Measurements from ENCODE around the gene GADD45B.
"Not testable (repeated sequence)": the region's sequence is repeated elsewhere in the genome, so short reads cannot be mapped to it uniquely, and the experiment has no call there.

GADD45B gene

GRCh38 chr19:2507109-2507508 lies 31.2 kb downstream of the GADD45B start:
- no peaks in the 10 kb centered on the region for H3K9me3 ChIP-seq (ENCODE audit: low read depth, low read length)
- no peak for DNase-seq (ENCODE audit: low read depth, low spot score)
- H3K27ac ChIP-seq = no peak overlapping the region
- peak; percentile 58 for TF ChIP-seq FOXP2 (optimal IDR thresholded peaks at IDR 0.05; ENCODE audit: control extremely low read depth, extremely low read length, insufficient read depth)
- TF ChIP-seq EZH2 (IDR thresholded peaks at IDR 0.05) = no peak
- H3K4me3 ChIP-seq = no peak overlapping the region
- no peaks in the 10 kb centered on the region for H3K36me3 ChIP-seq (ENCODE audit: insufficient read depth, low read length)
- no peak overlapping the region for H3K9ac ChIP-seq (ENCODE audit: insufficient read length)

GRCh38 chr19:2509096-2509495 lies 33.2 kb downstream of the GADD45B start:
- no peaks in the 10 kb centered on the region for H3K9me3 ChIP-seq (ENCODE audit: low read depth, low read length)
- no peak for DNase-seq (ENCODE audit: low read depth, low spot score)

GRCh38 chr19:2511570-2511969 lies 35.6 kb downstream of the GADD45B start:
- DNase-seq (ENCODE audit: low read depth, low spot score) = no peak
- no peak overlapping the region for H3K4me3 ChIP-seq
- no peak overlapping the region for H3K27ac ChIP-seq
- no peak for TF ChIP-seq POLR2AphosphoS5 (IDR thresholded peaks at IDR 0.05; ENCODE audit: borderline replicate concordance, low read depth, low read length)
- TF ChIP-seq FOXP2 (optimal IDR thresholded peaks at IDR 0.05; ENCODE audit: control extremely low read depth, extremely low read length, insufficient read depth) = no peak
- no peaks in the 10 kb centered on the region for H3K36me3 ChIP-seq (ENCODE audit: insufficient read depth, low read length)
- H3K9ac ChIP-seq (ENCODE audit: insufficient read length) = no peak overlapping the region
- H3K9me3 ChIP-seq (ENCODE audit: low read depth, low read length) = no peaks in the 10 kb centered on the region

More at GRCh38 chr19:2509096-2509495, 33.2 kb downstream of the GADD45B start:
- H3K4me3 ChIP-seq = no peak overlapping the region
- no peaks in the 10 kb centered on the region for H3K36me3 ChIP-seq (ENCODE audit: insufficient read depth, low read length)
- no peak overlapping the region for H3K27ac ChIP-seq
- TF ChIP-seq FOXP2 (optimal IDR thresholded peaks at IDR 0.05; ENCODE audit: control extremely low read depth, extremely low read length, insufficient read depth) (no peak), EZH2 (IDR thresholded peaks at IDR 0.05) (no peak)
- H3K9ac ChIP-seq (ENCODE audit: insufficient read length) = no peak overlapping the region

GRCh38 chr19:2511991-2512390 lies 36.1 kb downstream of the GADD45B start:
- H3K27ac ChIP-seq = no peak overlapping the region
- no peaks in the 10 kb centered on the region for H3K36me3 ChIP-seq (ENCODE audit: insufficient read depth, low read length)
- TF ChIP-seq EZH2 (IDR thresholded peaks at IDR 0.05) (no peak), FOXP2 (optimal IDR thresholded peaks at IDR 0.05; ENCODE audit: control extremely low read depth, extremely low read length, insufficient read depth) (no peak), POLR2AphosphoS5 (IDR thresholded peaks at IDR 0.05; ENCODE audit: borderline replicate concordance, low read depth, low read length) (no peak)
- no peak overlapping the region for H3K4me3 ChIP-seq
- DNase-seq (ENCODE audit: low read depth, low spot score) = no peak
- no peaks in the 10 kb centered on the region for H3K9me3 ChIP-seq (ENCODE audit: low read depth, low read length)
- no peak overlapping the region for H3K9ac ChIP-seq (ENCODE audit: insufficient read length)

GRCh38 chr19:2512523-2513431 lies 36.9 kb downstream of the GADD45B start:
- Histone ChIP-seq H3K27ac (no peak overlapping the region), H3K9ac (ENCODE audit: insufficient read length) (no peak overlapping the region), H3K9me3 (ENCODE audit: low read depth, low read length) (no peaks in the 10 kb centered on the region), H3K4me3 (no peak overlapping the region), H3K36me3 (ENCODE audit: insufficient read depth, low read length) (no peaks in the 10 kb centered on the region)
- TF ChIP-seq EZH2 (IDR thresholded peaks at IDR 0.05) (no peak), FOXP2 (optimal IDR thresholded peaks at IDR 0.05; ENCODE audit: control extremely low read depth, extremely low read length, insufficient read depth) (no peak), POLR2AphosphoS5 (IDR thresholded peaks at IDR 0.05; ENCODE audit: borderline replicate concordance, low read depth, low read length) (no peak)
- DNase-seq (ENCODE audit: low read depth, low spot score) = no peak

GRCh38 chr19:2514981-2515518 lies 39.1 kb downstream of the GADD45B start:
- H3K9me3 ChIP-seq (ENCODE audit: low read depth, low read length) = no peaks in the 10 kb centered on the region
- no peak overlapping the region for H3K9ac ChIP-seq (ENCODE audit: insufficient read length)
- no peak overlapping the region for H3K27ac ChIP-seq
- DNase-seq (ENCODE audit: low read depth, low spot score) = no peak
- no peak for TF ChIP-seq FOXP2 (optimal IDR thresholded peaks at IDR 0.05; ENCODE audit: control extremely low read depth, extremely low read length, insufficient read depth)
- TF ChIP-seq EZH2 (IDR thresholded peaks at IDR 0.05) = no peak
- no peak for TF ChIP-seq POLR2AphosphoS5 (IDR thresholded peaks at IDR 0.05; ENCODE audit: borderline replicate concordance, low read depth, low read length)
- H3K36me3 ChIP-seq (ENCODE audit: insufficient read depth, low read length) = no peaks in the 10 kb centered on the region
- no peak overlapping the region for H3K4me3 ChIP-seq

- no peak for TF ChIP-seq FOXP2 (optimal IDR thresholded peaks at IDR 0.05; ENCODE audit: control extremely low read depth, extremely low read length, insufficient read depth)
- no peak for TF ChIP-seq EZH2 (IDR thresholded peaks at IDR 0.05)
- TF ChIP-seq POLR2AphosphoS5 (IDR thresholded peaks at IDR 0.05; ENCODE audit: borderline replicate concordance, low read depth, low read length) = no peak
- H3K4me3 ChIP-seq = no peak overlapping the region
- H3K36me3 ChIP-seq (ENCODE audit: insufficient read depth, low read length) = no peaks in the 10 kb centered on the region
- H3K27ac ChIP-seq = no peak overlapping the region
- DNase-seq (ENCODE audit: low read depth, low spot score) = no peak
- no peaks in the 10 kb centered on the region for H3K9me3 ChIP-seq (ENCODE audit: low read depth, low read length)
- H3K9ac ChIP-seq (ENCODE audit: insufficient read length) = no peak overlapping the region
These were observed 40.8 kb downstream of the GADD45B start for GRCh38 chr19:2516727-2517126.

GRCh38 chr19:2517881-2518601 lies 42.1 kb downstream of the GADD45B start:
- no peak for DNase-seq (ENCODE audit: low read depth, low spot score)
- TF ChIP-seq EZH2 (IDR thresholded peaks at IDR 0.05) (no peak), POLR2AphosphoS5 (IDR thresholded peaks at IDR 0.05; ENCODE audit: borderline replicate concordance, low read depth, low read length) (no peak), FOXP2 (optimal IDR thresholded peaks at IDR 0.05; ENCODE audit: control extremely low read depth, extremely low read length, insufficient read depth) (no peak)
- no peak overlapping the region for H3K27ac ChIP-seq
- H3K9me3 ChIP-seq (ENCODE audit: low read depth, low read length) = no peaks in the 10 kb centered on the region
- no peak overlapping the region for H3K9ac ChIP-seq (ENCODE audit: insufficient read length)
- H3K4me3 ChIP-seq = no peak overlapping the region
- no peaks in the 10 kb centered on the region for H3K36me3 ChIP-seq (ENCODE audit: insufficient read depth, low read length)

- H3K9ac ChIP-seq (ENCODE audit: insufficient read length); H3K36me3 ChIP-seq (ENCODE audit: insufficient read depth, low read length); H3K27ac ChIP-seq; H3K9me3 ChIP-seq (ENCODE audit: low read depth, low read length); DNase-seq (ENCODE audit: low read depth, low spot score); H3K4me3 ChIP-seq: not testable (repeated sequence)
These were observed 42.9 kb downstream of the GADD45B start for GRCh38 chr19:2518856-2519255.

Data from SK-N-MC (cell line).